ENCODE results near the gene KCNJ12. TPM values are rescaled to one million over a fixed set of nuclear protein-coding genes. Genes with fewer than 3 reads are reported as not detected.
"Not testable (repeated sequence)": the region's sequence is repeated elsewhere in the genome, so short reads cannot be mapped to it uniquely, and the experiment has no call there.

The KCNJ12 gene
- polyA plus RNA-seq, 3 donors = not detected

DNA sequence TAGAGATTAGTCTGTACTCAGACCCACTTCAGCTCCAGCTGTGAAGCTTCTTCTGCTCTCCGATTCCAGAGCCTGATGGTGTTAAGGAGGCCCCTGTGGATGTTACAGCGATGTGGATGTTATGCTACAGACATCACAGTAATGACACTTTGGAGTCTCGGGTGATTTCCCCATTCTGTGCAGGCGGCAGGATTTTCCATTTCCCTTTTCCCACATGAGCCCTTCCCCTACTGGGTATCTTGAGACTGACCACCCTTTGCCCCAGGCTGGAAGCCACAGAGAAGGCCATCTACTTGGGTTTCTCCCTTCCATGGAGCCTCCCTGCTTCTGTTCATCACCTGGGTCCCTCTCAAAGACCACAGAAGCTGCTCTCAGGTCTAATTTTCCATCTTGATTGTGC, 78.3 kb downstream of the KCNJ12 start:
- Mint-ChIP-seq H3K4me1 (peaks cover 13% of the 10 kb centered on the region), H3K27me3 (ENCODE audit: low read depth in 3 of 3) (peaks cover 20 to 38% (median 29%) of the 10 kb centered on the region in 3 donors), H3K36me3 (peaks cover 0 to 2% of the 10 kb centered on the region in 2 donors), H3K4me3 (no peak overlapping the region), H3K27ac (peak overlapping the region in 1 of 7 donors; percentile 30), H3K9me3 (peaks cover 5 to 24% (median 12%) of the 10 kb centered on the region in 7 donors)
- peaks cover 5 to 14% of the 10 kb centered on the region in 2 donors for H3K9me3 ChIP-seq (replicated peaks in 1 of 2; ENCODE audit: control insufficient read depth in 1 of 2, insufficient read depth in 1 of 2, low read length in 2 of 2)
- H3K4me1 ChIP-seq (ENCODE audit: control insufficient read depth in 1 of 2, insufficient read depth in 2 of 2, low read length in 2 of 2) = peaks cover 0 to 2% of the 10 kb centered on the region in 2 donors
- H3K4me3 ChIP-seq (replicated peaks in 1 of 3; ENCODE audit: low read depth in 2 of 3, low read length in 3 of 3) = no peak overlapping the region
- intact Hi-C loops (cut with micrococcal nuclease) = loop anchor here in 1 of 2 donors (5.0 kb wide), 1 partner anchor 58 kb away; no protein-coding TSS in a partner anchor
- no peak overlapping the region for H3K27ac ChIP-seq (ENCODE audit: low read depth in 1 of 2, low read length in 2 of 2)
- H3K79me2 ChIP-seq (ENCODE audit: insufficient read depth, low read length) = no peaks in the 10 kb centered on the region
- no peak overlapping the region for H3K4me2 ChIP-seq (replicated peaks; ENCODE audit: extremely low read depth, low read length, poor library complexity, severe bottlenecking)
- peaks cover 0 to 9% of the 10 kb centered on the region in 2 donors for H3K27me3 ChIP-seq (ENCODE audit: control insufficient read depth in 2 of 2, insufficient read depth in 2 of 2, low read length in 2 of 2)
- TF ChIP-seq, protein P1, sequence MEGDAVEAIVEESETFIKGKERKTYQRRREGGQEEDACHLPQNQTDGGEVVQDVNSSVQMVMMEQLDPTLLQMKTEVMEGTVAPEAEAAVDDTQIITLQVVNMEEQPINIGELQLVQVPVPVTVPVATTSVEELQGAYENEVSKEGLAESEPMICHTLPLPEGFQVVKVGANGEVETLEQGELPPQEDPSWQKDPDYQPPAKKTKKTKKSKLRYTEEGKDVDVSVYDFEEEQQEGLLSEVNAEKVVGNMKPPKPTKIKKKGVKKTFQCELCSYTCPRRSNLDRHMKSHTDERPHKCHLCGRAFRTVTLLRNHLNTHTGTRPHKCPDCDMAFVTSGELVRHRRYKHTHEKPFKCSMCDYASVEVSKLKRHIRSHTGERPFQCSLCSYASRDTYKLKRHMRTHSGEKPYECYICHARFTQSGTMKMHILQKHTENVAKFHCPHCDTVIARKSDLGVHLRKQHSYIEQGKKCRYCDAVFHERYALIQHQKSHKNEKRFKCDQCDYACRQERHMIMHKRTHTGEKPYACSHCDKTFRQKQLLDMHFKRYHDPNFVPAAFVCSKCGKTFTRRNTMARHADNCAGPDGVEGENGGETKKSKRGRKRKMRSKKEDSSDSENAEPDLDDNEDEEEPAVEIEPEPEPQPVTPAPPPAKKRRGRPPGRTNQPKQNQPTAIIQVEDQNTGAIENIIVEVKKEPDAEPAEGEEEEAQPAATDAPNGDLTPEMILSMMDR (IDR thresholded peaks at IDR 0.05) = no peak
- no peak overlapping the region for H3K9ac ChIP-seq (ENCODE audit: insufficient read depth, low read length, poor library complexity, severe bottlenecking)
- H2AFZ ChIP-seq (ENCODE audit: insufficient read depth, low read depth, low read length, poor library complexity, severe bottlenecking) = no peak overlapping the region
- no peaks in the 10 kb centered on the region for H4K20me1 ChIP-seq (ENCODE audit: insufficient read depth, low read length)
- 36% methylated on average over 3 of the region's 4 CpGs for WGBS (ENCODE audit: insufficient coverage)
- peak in 1 of 3 donors; percentile 14 for DNase-seq
- no peaks in the 10 kb centered on the region for H3K36me3 ChIP-seq (replicated peaks in 1 of 2; ENCODE audit: control insufficient read depth in 1 of 2, insufficient read depth in 2 of 2, low read length in 2 of 2)

DNA sequence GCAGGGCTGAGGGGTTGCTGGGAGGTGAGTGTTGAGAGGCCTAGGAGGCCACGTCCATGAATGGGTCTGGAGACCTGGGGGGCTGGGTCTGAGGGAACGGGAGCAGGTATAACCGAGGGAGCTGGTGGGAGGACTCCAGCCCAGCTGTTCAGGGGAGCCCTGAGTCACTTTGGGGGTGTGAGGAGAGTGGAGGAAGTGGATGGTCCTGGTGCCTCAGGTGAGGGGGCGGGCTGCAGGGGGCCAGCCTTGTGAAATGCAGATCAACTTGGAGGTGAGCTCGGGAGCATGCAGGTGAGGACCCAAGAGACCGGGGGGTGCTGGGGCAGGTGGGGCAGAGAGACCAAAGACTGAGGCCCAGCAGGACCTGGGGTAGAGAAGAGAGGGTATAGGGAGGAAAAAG, 79.6 kb downstream of the KCNJ12 start:
- peaks cover 20 to 40% (median 27%) of the 10 kb centered on the region in 3 donors for H3K27me3 Mint-ChIP-seq (ENCODE audit: low read depth in 3 of 3)
- intact Hi-C loops (cut with micrococcal nuclease) = no loop called here
- Histone ChIP-seq H3K4me1 (ENCODE audit: control insufficient read depth in 1 of 2, insufficient read depth in 2 of 2, low read length in 2 of 2) (peaks cover 0 to 2% of the 10 kb centered on the region in 2 donors), H3K79me2 (ENCODE audit: insufficient read depth, low read length) (no peaks in the 10 kb centered on the region), H3K27me3 (ENCODE audit: control insufficient read depth in 2 of 2, insufficient read depth in 2 of 2, low read length in 2 of 2) (peaks cover 0 to 9% of the 10 kb centered on the region in 2 donors), H3K4me2 (replicated peaks; ENCODE audit: extremely low read depth, low read length, poor library complexity, severe bottlenecking) (no peak overlapping the region), H2AFZ (ENCODE audit: insufficient read depth, low read depth, low read length, poor library complexity, severe bottlenecking) (no peak overlapping the region), H4K20me1 (ENCODE audit: insufficient read depth, low read length) (no peaks in the 10 kb centered on the region), H3K36me3 (replicated peaks in 1 of 2; ENCODE audit: control insufficient read depth in 1 of 2, insufficient read depth in 2 of 2, low read length in 2 of 2) (no peaks in the 10 kb centered on the region), H3K9ac (ENCODE audit: insufficient read depth, low read length, poor library complexity, severe bottlenecking) (no peak overlapping the region), H3K4me3 (replicated peaks in 1 of 3; ENCODE audit: low read depth in 2 of 3, low read length in 3 of 3) (no peak overlapping the region), H3K27ac (ENCODE audit: low read depth in 1 of 2, low read length in 2 of 2) (no peak overlapping the region), H3K9me3 (replicated peaks in 1 of 2; ENCODE audit: control insufficient read depth in 1 of 2, insufficient read depth in 1 of 2, low read length in 2 of 2) (peaks cover 5 to 14% of the 10 kb centered on the region in 2 donors)
- TF ChIP-seq, protein P1 (IDR thresholded peaks at IDR 0.05) = no peak
- peaks cover 5 to 24% (median 12%) of the 10 kb centered on the region in 7 donors for H3K9me3 Mint-ChIP-seq
- 96% methylated on average over 4 of the region's 6 CpGs for WGBS (ENCODE audit: insufficient coverage)
- peaks cover 0 to 2% of the 10 kb centered on the region in 2 donors for H3K36me3 Mint-ChIP-seq
- DNase-seq = no peak
- peak overlapping the region in 2 of 7 donors; percentile 40 to 55 for H3K27ac Mint-ChIP-seq
- H3K4me3 Mint-ChIP-seq = no peak overlapping the region
- peaks cover 13% of the 10 kb centered on the region for H3K4me1 Mint-ChIP-seq

DNA sequence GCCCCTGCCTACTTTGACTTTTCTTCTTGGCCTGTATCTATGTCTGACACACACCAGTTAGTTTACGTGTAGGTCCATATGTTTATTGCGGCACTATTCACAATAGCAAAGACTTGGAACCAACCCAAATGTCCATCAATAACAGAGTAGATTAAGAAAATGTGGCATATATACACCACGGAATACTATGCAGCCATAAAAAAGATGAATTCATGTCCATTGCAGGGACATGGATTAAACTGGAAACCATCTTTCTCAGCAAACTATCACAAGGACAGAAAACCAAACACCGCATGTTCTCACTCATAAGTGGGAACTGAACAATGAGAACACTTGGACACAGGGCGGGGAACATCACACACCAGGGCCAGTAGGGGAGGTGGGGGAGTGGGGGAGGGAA, 80.3 kb downstream of the KCNJ12 start:
- peaks cover 20 to 40% (median 26%) of the 10 kb centered on the region in 3 donors for H3K27me3 Mint-ChIP-seq (ENCODE audit: low read depth in 3 of 3)
- not testable (repeated sequence) for H3K79me2 ChIP-seq (ENCODE audit: insufficient read depth, low read length); H3K4me3 Mint-ChIP-seq

More for the DNA sequence above, 80.3 kb downstream of the KCNJ12 start:
- H3K27me3 ChIP-seq (ENCODE audit: control insufficient read depth in 2 of 2, insufficient read depth in 2 of 2, low read length in 2 of 2); H4K20me1 ChIP-seq (ENCODE audit: insufficient read depth, low read length); DNase-seq; H3K27ac Mint-ChIP-seq; intact Hi-C loops (cut with micrococcal nuclease); H2AFZ ChIP-seq (ENCODE audit: insufficient read depth, low read depth, low read length, poor library complexity, severe bottlenecking); H3K4me2 ChIP-seq (replicated peaks; ENCODE audit: extremely low read depth, low read length, poor library complexity, severe bottlenecking); H3K4me1 ChIP-seq (ENCODE audit: control insufficient read depth in 1 of 2, insufficient read depth in 2 of 2, low read length in 2 of 2); H3K27ac ChIP-seq (ENCODE audit: low read depth in 1 of 2, low read length in 2 of 2); H3K4me3 ChIP-seq (replicated peaks in 1 of 3; ENCODE audit: low read depth in 2 of 3, low read length in 3 of 3); H3K9ac ChIP-seq (ENCODE audit: insufficient read depth, low read length, poor library complexity, severe bottlenecking); H3K36me3 ChIP-seq (replicated peaks in 1 of 2; ENCODE audit: control insufficient read depth in 1 of 2, insufficient read depth in 2 of 2, low read length in 2 of 2); H3K36me3 Mint-ChIP-seq: not testable (repeated sequence)
- Mint-ChIP-seq H3K9me3 (peaks cover 5 to 24% (median 12%) of the 10 kb centered on the region in 7 donors), H3K4me1 (peaks cover 13% of the 10 kb centered on the region)
- peaks cover 5 to 14% of the 10 kb centered on the region in 2 donors for H3K9me3 ChIP-seq (replicated peaks in 1 of 2; ENCODE audit: control insufficient read depth in 1 of 2, insufficient read depth in 1 of 2, low read length in 2 of 2)
- 80% methylated on average over 1 of the region's 5 CpGs for WGBS (ENCODE audit: insufficient coverage)

Measured in CD14-positive monocyte (primary cell).